Naive thymus-derived CD4-positive, alpha-beta T cell (primary cell): ENCODE results near the gene LYPLAL1. TPM values are rescaled to one million over a fixed set of nuclear protein-coding genes. Genes with fewer than 3 reads are reported as not detected.

Experiments
- ATAC-seq: fragments of 150-1000 bp; cut with Tn5 transposase; 2 replicates; pipeline ENCODE4 v1.10.0; 2021; ENCODE audit warnings: mild to moderate bottlenecking, moderate library complexity
- CTCF ChIA-PET: fragments of 350-600 bp; sonication (Branson Sonifier 250); formaldehyde crosslinking; loops from one replicate; lab custom pipeline; 2021; ENCODE audit warnings: antibody characterized with exemption; lab: Charles Lee
- POLR2A ChIA-PET: fragments of 350-600 bp; sonication (Branson Sonifier 250); formaldehyde crosslinking; loops from one replicate; lab custom pipeline; 2021; ENCODE audit warnings: antibody characterized with exemption, inconsistent platforms; lab: Charles Lee
- DNase-seq, 9 donors: peaks; one replicate each; pipeline versions ENCODE4 v3.0.0 to v3.0.0-alpha.2; 2020 to 2022; ENCODE audit warnings: mixed read lengths in 1 of 9
- H3K27ac ChIP-seq: one replicate; pipeline ENCODE4 v1.7.0; 2013; ENCODE audit warnings: mild to moderate bottlenecking, low read depth, low read length, moderate library complexity
- H3K27me3 ChIP-seq, 2 donors: one replicate each; pipeline ENCODE4 v1.7.0; 2013; ENCODE audit warnings: low read length in 2 of 2, mild to moderate bottlenecking in 2 of 2, moderate library complexity in 2 of 2; ENCODE audit not compliant: control insufficient read depth in 2 of 2, insufficient read depth in 2 of 2
- H3K36me3 ChIP-seq, 3 experiments: 1 replicate in 2 of 3; 2 replicates in 1 of 3; pipeline ENCODE4 v1.7.0; 2013; ENCODE audit warnings: low read length in 3 of 3, mild to moderate bottlenecking in 3 of 3, moderate library complexity in 1 of 3; ENCODE audit not compliant: insufficient read depth in 3 of 3, control insufficient read depth in 2 of 3
- H3K4me1 ChIP-seq, 2 donors: one replicate each; pipeline ENCODE4 v1.7.0; 2013; ENCODE audit warnings: low read length in 2 of 2, mild to moderate bottlenecking in 2 of 2, moderate library complexity in 1 of 2; ENCODE audit not compliant: control insufficient read depth in 2 of 2, insufficient read depth in 2 of 2
- H3K4me3 ChIP-seq: 2 replicates; pipeline ENCODE4 v1.7.0; 2013; ENCODE audit warnings: mild to moderate bottlenecking, low read length
- H3K9me3 ChIP-seq, 3 experiments: 1 replicate in 2 of 3; 2 replicates in 1 of 3; pipeline ENCODE4 v1.7.0; 2013; ENCODE audit warnings: low read length in 3 of 3; ENCODE audit not compliant: control insufficient read depth in 2 of 3
- H3K27ac Mint-ChIP-seq, 9 donors: one replicate each; pipeline ENCODE4 v1.8.0; 2020 to 2022; ENCODE audit warnings: mixed read lengths in 9 of 9, mild to moderate bottlenecking in 8 of 9, moderate library complexity in 5 of 9, inconsistent platforms in 2 of 9
- H3K27me3 Mint-ChIP-seq, 5 donors: one replicate each; pipeline ENCODE4 v1.8.0; 2021 to 2022; ENCODE audit warnings: mixed read lengths in 5 of 5, mild to moderate bottlenecking in 1 of 5
- H3K36me3 Mint-ChIP-seq, 5 donors: one replicate each; pipeline ENCODE4 v1.8.0; 2020 to 2022; ENCODE audit warnings: mixed read lengths in 5 of 5, mild to moderate bottlenecking in 3 of 5, inconsistent platforms in 1 of 5
- H3K4me1 Mint-ChIP-seq, 7 donors: one replicate each; pipeline ENCODE4 v1.8.0; 2020 to 2022; ENCODE audit warnings: mixed read lengths in 7 of 7, mild to moderate bottlenecking in 3 of 7, inconsistent platforms in 1 of 7
- H3K4me3 Mint-ChIP-seq, 10 donors: one replicate each; pipeline ENCODE4 v1.8.0; 2020 to 2022; ENCODE audit warnings: mild to moderate bottlenecking in 10 of 10, mixed read lengths in 10 of 10, moderate library complexity in 6 of 10, inconsistent platforms in 2 of 10
- H3K9me3 Mint-ChIP-seq, 11 donors: one replicate each; pipeline ENCODE4 v1.8.0; 2020 to 2022; ENCODE audit warnings: mixed read lengths in 11 of 11, mild to moderate bottlenecking in 4 of 11, inconsistent platforms in 1 of 11, moderate library complexity in 1 of 11
- intact Hi-C, 2 donors: fragments of 100-400 bp; cut with micrococcal nuclease; formaldehyde crosslinking; loops; one replicate each; pipeline ENCODE4 v1.15.1; 2023
- polyA plus RNA-seq, 2 donors: library from polyadenylated mRNA; unstranded; fragments of 300-500 nt; fragmentation: Illumina TruSeq; gene quantifications; one replicate each; pipeline ENCODE4 v1.2.3, GENCODE V29; 2021
- total RNA-seq, 6 experiments: library from RNA in 5 of 6; stranded (reverse) in 5 of 6; gene quantifications; 1 replicate in 5 of 6; 2 replicates in 1 of 6; pipeline ENCODE4 v1.2.3 and lab custom pipeline; 2021 to 2026

The LYPLAL1 gene
- total and polyA plus RNA-seq, 7 experiments from 2014 or later, result 12.2 to 33.0 (median 20.9) TPM

GRCh38 chr1:219149009-219149577 lies 24.6 kb upstream of the LYPLAL1 start:
- CTCF ChIA-PET, result no interaction called here
- H3K27me3 Mint-ChIP-seq, result peaks cover 0 to 11% (median 7%) of the 10 kb centered on the region in 5 donors
- no peak for ATAC-seq
- Histone ChIP-seq H3K9me3 (no peaks in the 10 kb centered on the region), H3K27me3 (no peaks in the 10 kb centered on the region), H3K27ac (no peak overlapping the region), H3K4me3 (no peak overlapping the region), H3K4me1 (no peaks in the 10 kb centered on the region), H3K36me3 (no peaks in the 10 kb centered on the region)
- intact Hi-C loops, result no loop called here
- H3K27ac Mint-ChIP-seq, result no peak overlapping the region
- POLR2A ChIA-PET, result no interaction called here
- no peak overlapping the region for H3K4me3 Mint-ChIP-seq
- DNase-seq, result no peak
- H3K9me3 Mint-ChIP-seq, result peaks cover 0 to 2% (median 0%) of the 10 kb centered on the region in 11 donors
- H3K36me3 Mint-ChIP-seq, result no peaks in the 10 kb centered on the region
- H3K4me1 Mint-ChIP-seq, result no peaks in the 10 kb centered on the region

DNA sequence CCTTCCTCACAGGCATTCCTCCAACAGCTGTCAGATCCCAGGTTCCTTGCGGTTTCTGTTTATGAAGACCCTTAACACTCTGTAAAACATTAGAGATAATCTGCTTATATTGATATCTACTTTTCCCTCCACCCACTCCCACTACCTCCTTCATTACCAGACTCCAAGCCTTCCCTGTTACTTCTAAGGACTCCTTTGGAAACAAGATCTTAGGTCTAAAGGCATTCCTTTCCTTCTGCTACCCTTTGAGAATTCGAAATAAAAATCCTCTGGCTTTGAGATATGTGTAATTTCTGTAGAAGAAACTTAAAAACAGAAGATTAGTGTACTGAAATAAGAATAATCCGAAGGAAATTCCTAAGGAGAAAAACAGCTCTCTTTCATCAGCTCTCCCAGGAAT lies 23.7 kb upstream of the LYPLAL1 start:
- Mint-ChIP-seq H3K9me3 (peaks cover 0 to 2% (median 0%) of the 10 kb centered on the region in 11 donors), H3K27ac (no peak overlapping the region), H3K4me3 (no peak overlapping the region), H3K36me3 (no peaks in the 10 kb centered on the region), H3K27me3 (peaks cover 0 to 11% (median 7%) of the 10 kb centered on the region in 5 donors), H3K4me1 (no peaks in the 10 kb centered on the region)
- no peak overlapping the region for H3K27ac ChIP-seq
- DNase-seq (no peak), ATAC-seq (no peak)
- ChIA-PET CTCF (no interaction called here), POLR2A (no interaction called here)
- no peaks in the 10 kb centered on the region for H3K9me3 ChIP-seq
- no peaks in the 10 kb centered on the region for H3K4me1 ChIP-seq
- H3K27me3 ChIP-seq, result no peaks in the 10 kb centered on the region
- no peak overlapping the region for H3K4me3 ChIP-seq
- intact Hi-C loops, result no loop called here
- no peaks in the 10 kb centered on the region for H3K36me3 ChIP-seq

GRCh38 chr1:219150913-219151312 lies 22.8 kb upstream of the LYPLAL1 start:
- CTCF ChIA-PET, result no interaction called here
- Mint-ChIP-seq H3K4me1 (no peaks in the 10 kb centered on the region), H3K27me3 (peaks cover 4 to 11% (median 7%) of the 10 kb centered on the region in 5 donors)

GRCh38 chr1:219151467-219151866 lies 22.2 kb upstream of the LYPLAL1 start:
- Mint-ChIP-seq H3K4me1 (no peaks in the 10 kb centered on the region), H3K36me3 (no peaks in the 10 kb centered on the region), H3K27ac (no peak overlapping the region), H3K27me3 (peaks cover 4 to 11% (median 7%) of the 10 kb centered on the region in 5 donors), H3K4me3 (no peak overlapping the region), H3K9me3 (peaks cover 0 to 2% (median 0%) of the 10 kb centered on the region in 11 donors)
- intact Hi-C loops, result no loop called here
- CTCF ChIA-PET, result no interaction called here
- ATAC-seq (no peak), DNase-seq (no peak)
- Histone ChIP-seq H3K9me3 (no peaks in the 10 kb centered on the region), H3K27ac (no peak overlapping the region), H3K27me3 (no peaks in the 10 kb centered on the region), H3K4me3 (no peak overlapping the region), H3K36me3 (no peaks in the 10 kb centered on the region), H3K4me1 (no peaks in the 10 kb centered on the region)
- POLR2A ChIA-PET, result no interaction called here

More at GRCh38 chr1:219150913-219151312, 22.8 kb upstream of the LYPLAL1 start:
- ATAC-seq, result no peak
- H3K27ac Mint-ChIP-seq, result no peak overlapping the region
- no peaks in the 10 kb centered on the region for H3K4me1 ChIP-seq
- no peak for DNase-seq
- no peaks in the 10 kb centered on the region for H3K36me3 Mint-ChIP-seq
- peaks cover 0 to 2% (median 0%) of the 10 kb centered on the region in 11 donors for H3K9me3 Mint-ChIP-seq
- no peaks in the 10 kb centered on the region for H3K27me3 ChIP-seq
- H3K36me3 ChIP-seq, result no peaks in the 10 kb centered on the region
- no peaks in the 10 kb centered on the region for H3K9me3 ChIP-seq
- no peak overlapping the region for H3K4me3 Mint-ChIP-seq
- H3K27ac ChIP-seq, result no peak overlapping the region
- POLR2A ChIA-PET, result no interaction called here
- no peak overlapping the region for H3K4me3 ChIP-seq
- intact Hi-C loops, result no loop called here

DNA sequence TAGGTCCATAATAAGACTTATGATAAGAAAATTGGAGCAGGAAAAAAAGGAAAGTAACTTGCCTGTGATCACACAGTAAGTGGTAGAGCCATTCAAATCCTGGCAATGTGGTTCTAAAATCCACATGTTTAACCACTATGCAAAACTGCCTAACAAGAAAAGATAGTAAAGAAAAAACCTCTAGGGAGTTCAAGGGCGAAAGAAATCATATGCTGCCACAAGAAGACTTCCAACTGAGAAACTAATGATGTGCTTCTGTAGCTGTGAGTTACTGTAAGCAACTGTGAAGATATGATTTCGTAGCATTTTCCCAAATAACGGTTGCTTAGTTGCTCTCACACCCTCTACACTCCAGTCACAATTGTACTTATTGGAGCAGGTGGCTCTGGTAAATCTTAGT lies 20.9 kb upstream of the LYPLAL1 start:
- no peak overlapping the region for H3K27ac ChIP-seq
- Mint-ChIP-seq H3K27me3 (peaks cover 4 to 11% (median 7%) of the 10 kb centered on the region in 5 donors), H3K36me3 (no peaks in the 10 kb centered on the region), H3K27ac (no peak overlapping the region), H3K4me1 (no peaks in the 10 kb centered on the region), H3K4me3 (no peak overlapping the region), H3K9me3 (peaks cover 0 to 2% (median 0%) of the 10 kb centered on the region in 11 donors)
- no peaks in the 10 kb centered on the region for H3K27me3 ChIP-seq
- H3K4me3 ChIP-seq, result no peak overlapping the region
- ATAC-seq (no peak), DNase-seq (no peak)
- intact Hi-C loops, result no loop called here
- no peaks in the 10 kb centered on the region for H3K36me3 ChIP-seq
- no peaks in the 10 kb centered on the region for H3K4me1 ChIP-seq
- H3K9me3 ChIP-seq, result no peaks in the 10 kb centered on the region
- CTCF ChIA-PET, result no interaction called here
- POLR2A ChIA-PET, result no interaction called here

DNA sequence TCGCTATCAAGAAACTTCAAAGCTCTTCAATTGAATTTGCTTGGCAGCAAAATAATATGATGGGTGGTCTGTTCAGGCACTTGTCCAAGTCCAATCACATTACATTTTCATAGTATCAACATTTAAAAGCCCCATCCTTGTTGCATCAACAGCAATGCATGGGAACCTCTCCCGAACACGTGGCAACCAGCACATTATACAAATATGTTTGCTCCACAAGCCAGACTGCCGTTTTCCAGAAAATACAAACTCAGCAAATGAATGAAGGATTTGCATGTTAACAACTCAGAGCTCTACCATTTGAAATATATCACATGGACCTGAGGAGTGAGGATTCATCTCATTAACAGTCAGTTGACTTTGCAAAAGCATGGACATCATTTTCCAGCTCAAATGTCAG lies 20.0 kb upstream of the LYPLAL1 start:
- Mint-ChIP-seq H3K27ac (no peak overlapping the region), H3K9me3 (peaks cover 0 to 2% (median 0%) of the 10 kb centered on the region in 11 donors), H3K4me1 (no peaks in the 10 kb centered on the region), H3K27me3 (peaks cover 4 to 11% (median 7%) of the 10 kb centered on the region in 5 donors), H3K4me3 (no peak overlapping the region), H3K36me3 (no peaks in the 10 kb centered on the region)
- Histone ChIP-seq H3K9me3 (no peaks in the 10 kb centered on the region), H3K27me3 (no peaks in the 10 kb centered on the region), H3K4me1 (no peaks in the 10 kb centered on the region), H3K4me3 (no peak overlapping the region), H3K36me3 (no peaks in the 10 kb centered on the region), H3K27ac (no peak overlapping the region)
- DNase-seq, result no peak
- ChIA-PET CTCF (no interaction called here), POLR2A (no interaction called here)
- ATAC-seq, result no peak
- intact Hi-C loops, result no loop called here

DNA sequence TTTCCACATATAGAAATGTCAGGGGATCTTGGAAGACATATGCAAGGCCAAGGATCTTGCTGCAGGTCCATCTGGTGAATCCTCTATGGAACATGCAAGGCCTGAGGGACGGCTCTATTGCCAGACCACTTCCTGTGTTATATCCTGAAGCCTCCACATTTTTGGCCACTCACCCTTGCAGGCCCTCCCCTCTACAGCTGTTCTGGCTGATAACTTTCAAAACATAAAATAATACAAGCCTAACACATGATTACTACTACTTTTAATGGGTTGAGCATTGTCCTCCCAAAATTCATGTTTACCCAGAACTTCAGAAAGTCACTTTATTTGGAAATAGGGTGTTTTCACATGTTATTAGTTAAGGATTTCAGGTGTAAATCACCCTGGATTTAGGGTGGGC lies 18.5 kb upstream of the LYPLAL1 start:
- Histone ChIP-seq H3K9me3 (no peaks in the 10 kb centered on the region), H3K27ac (no peak overlapping the region), H3K4me3 (no peak overlapping the region), H3K27me3 (no peaks in the 10 kb centered on the region), H3K4me1 (no peaks in the 10 kb centered on the region), H3K36me3 (no peaks in the 10 kb centered on the region)
- no peak for ATAC-seq
- H3K9me3 Mint-ChIP-seq, result no peaks in the 10 kb centered on the region
- DNase-seq, result no peak
- no peaks in the 10 kb centered on the region for H3K36me3 Mint-ChIP-seq
- peaks cover 2 to 15% (median 7%) of the 10 kb centered on the region in 5 donors for H3K27me3 Mint-ChIP-seq
- ChIA-PET POLR2A (no interaction called here), CTCF (no interaction called here)
- no peak overlapping the region for H3K27ac Mint-ChIP-seq
- no peak overlapping the region for H3K4me3 Mint-ChIP-seq
- intact Hi-C loops, result no loop called here
- H3K4me1 Mint-ChIP-seq, result no peaks in the 10 kb centered on the region
